Activated T-cell treated with anti-CD3 and anti-CD28 coated beads, Interleukin-2, amount 50 U/mL, for 48 hours (primary cell): ENCODE measurements around the gene EML4.
"Not testable (repeated sequence)": the region's sequence is repeated elsewhere in the genome, so short reads cannot be mapped to it uniquely, and the experiment has no call there.

Experiments used
- DNase-seq, 2 experiments: peaks; one replicate each; pipeline ENCODE4 v3.0.0-alpha.2; 2020

Gene EML4

GRCh38 chr2:42172020-42172419 lies 2.9 kb downstream of the EML4 start:
- no peak for DNase-seq

GRCh38 chr2:42172566-42172965 lies 3.4 kb downstream of the EML4 start:
- DNase-seq: no peak

GRCh38 chr2:42173467-42173866 lies 4.3 kb downstream of the EML4 start:
- not testable (repeated sequence) for DNase-seq

GRCh38 chr2:42176992-42177738 lies 8.0 kb downstream of the EML4 start:
- no peak for DNase-seq

- DNase-seq: no peak
Observed at GRCh38 chr2:42178335-42178734, 9.2 kb downstream of the EML4 start.

GRCh38 chr2:42180300-42180699 lies 11.1 kb downstream of the EML4 start:
- DNase-seq: no peak

- DNase-seq: no peak
Observed at GRCh38 chr2:42182654-42183308, 13.6 kb downstream of the EML4 start.

GRCh38 chr2:42183775-42184174 lies 14.6 kb downstream of the EML4 start:
- no peak for DNase-seq

GRCh38 chr2:42184346-42184745 lies 15.2 kb downstream of the EML4 start:
- no peak for DNase-seq

- no peak for DNase-seq
Observed at GRCh38 chr2:42185220-42185921, 16.2 kb downstream of the EML4 start.

GRCh38 chr2:42186366-42186765 lies 17.2 kb downstream of the EML4 start:
- no peak for DNase-seq

GRCh38 chr2:42186945-42187632 lies 17.9 kb downstream of the EML4 start:
- DNase-seq: no peak

- DNase-seq: no peak
Observed at GRCh38 chr2:42187886-42188285, 18.7 kb downstream of the EML4 start.

GRCh38 chr2:42189235-42189566 lies 20.0 kb downstream of the EML4 start:
- no peak for DNase-seq

- DNase-seq: no peak
Observed at GRCh38 chr2:42190191-42190590, 21.0 kb downstream of the EML4 start.

GRCh38 chr2:42191285-42192009 lies 22.3 kb downstream of the EML4 start:
- DNase-seq: no peak

GRCh38 chr2:42192010-42192373 lies 22.8 kb downstream of the EML4 start:
- no peak for DNase-seq

GRCh38 chr2:42192652-42193566 lies 23.8 kb downstream of the EML4 start:
- no peak for DNase-seq

- no peak for DNase-seq
Observed at GRCh38 chr2:42193722-42194187, 24.6 kb downstream of the EML4 start.

- no peak for DNase-seq
Observed at GRCh38 chr2:42194428-42194827, 25.3 kb downstream of the EML4 start.

GRCh38 chr2:42195559-42195958 lies 26.4 kb downstream of the EML4 start:
- no peak for DNase-seq

GRCh38 chr2:42196070-42196402 lies 26.9 kb downstream of the EML4 start:
- no peak for DNase-seq
